Choroid plexus epithelial cell (primary cell): ENCODE measurements around the gene PI4KB.

ENCODE experiments used
- DNase-seq: peaks from one replicate; pipeline ENCODE4 v3.0.0-alpha.2; 2010; ENCODE audit warnings: low read depth
- H3K4me3 ChIP-seq: 2 replicates; pipeline ENCODE4 v1.5.1; 2011; ENCODE audit warnings: low read depth, mild to moderate bottlenecking, control low read depth, low read length, moderate library complexity
- TF ChIP-seq, protein P1 (sequence below): conservative IDR thresholded peaks from 2 replicates; pipeline ENCODE4 v1.5.1; 2011; ENCODE audit warnings: low read depth, mild to moderate bottlenecking, control low read depth, inconsistent platforms, low read length, moderate library complexity

Gene PI4KB

DNA sequence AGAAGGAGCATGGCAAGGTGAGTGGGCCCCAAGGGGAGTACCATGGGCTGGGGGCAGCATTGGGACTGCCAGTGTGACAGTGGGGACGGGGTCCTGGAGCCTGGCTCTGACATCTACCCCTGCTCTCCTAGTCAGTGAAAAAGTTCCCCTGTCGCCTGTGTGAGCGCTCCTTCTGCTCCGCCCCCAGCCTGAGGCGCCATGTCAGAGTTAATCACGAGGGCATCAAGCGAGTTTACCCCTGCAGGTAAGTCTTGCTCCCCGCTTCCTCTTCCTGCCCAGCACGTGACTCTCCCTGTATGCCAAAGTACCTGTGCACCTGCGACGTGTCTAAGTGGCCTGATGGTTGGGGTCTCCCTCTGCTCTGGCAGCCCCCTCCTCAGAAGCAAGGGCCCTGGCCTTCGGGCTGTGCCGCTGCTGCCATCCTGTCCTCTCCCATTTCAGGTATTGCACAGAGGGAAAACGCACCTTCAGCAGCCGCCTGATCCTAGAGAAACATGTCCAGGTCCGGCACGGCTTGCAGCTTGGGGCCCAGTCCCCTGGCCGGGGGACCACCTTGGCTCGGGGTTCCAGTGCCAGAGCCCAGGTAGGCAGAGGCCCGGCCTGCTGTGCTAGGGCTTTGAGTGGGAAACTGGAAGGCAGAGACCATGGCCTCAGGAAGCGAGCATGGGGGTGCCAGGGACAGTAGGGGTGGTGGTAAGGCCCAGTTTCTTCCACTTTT is 37.1 kb downstream of the PI4KB start:
- no peak for DNase-seq
- H3K4me3 ChIP-seq, result no peak overlapping the region
- TF ChIP-seq, protein P1, sequence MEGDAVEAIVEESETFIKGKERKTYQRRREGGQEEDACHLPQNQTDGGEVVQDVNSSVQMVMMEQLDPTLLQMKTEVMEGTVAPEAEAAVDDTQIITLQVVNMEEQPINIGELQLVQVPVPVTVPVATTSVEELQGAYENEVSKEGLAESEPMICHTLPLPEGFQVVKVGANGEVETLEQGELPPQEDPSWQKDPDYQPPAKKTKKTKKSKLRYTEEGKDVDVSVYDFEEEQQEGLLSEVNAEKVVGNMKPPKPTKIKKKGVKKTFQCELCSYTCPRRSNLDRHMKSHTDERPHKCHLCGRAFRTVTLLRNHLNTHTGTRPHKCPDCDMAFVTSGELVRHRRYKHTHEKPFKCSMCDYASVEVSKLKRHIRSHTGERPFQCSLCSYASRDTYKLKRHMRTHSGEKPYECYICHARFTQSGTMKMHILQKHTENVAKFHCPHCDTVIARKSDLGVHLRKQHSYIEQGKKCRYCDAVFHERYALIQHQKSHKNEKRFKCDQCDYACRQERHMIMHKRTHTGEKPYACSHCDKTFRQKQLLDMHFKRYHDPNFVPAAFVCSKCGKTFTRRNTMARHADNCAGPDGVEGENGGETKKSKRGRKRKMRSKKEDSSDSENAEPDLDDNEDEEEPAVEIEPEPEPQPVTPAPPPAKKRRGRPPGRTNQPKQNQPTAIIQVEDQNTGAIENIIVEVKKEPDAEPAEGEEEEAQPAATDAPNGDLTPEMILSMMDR, result no peak

GRCh38 chr1:151289080-151289935 is 37.9 kb downstream of the PI4KB start:
- DNase-seq, result no peak
- TF ChIP-seq, protein P1, result no peak
- no peak overlapping the region for H3K4me3 ChIP-seq

GRCh38 chr1:151288502-151288901 is 38.7 kb downstream of the PI4KB start:
- no peak for DNase-seq
- H3K4me3 ChIP-seq, result no peak overlapping the region
- TF ChIP-seq, protein P1, result no peak

DNA sequence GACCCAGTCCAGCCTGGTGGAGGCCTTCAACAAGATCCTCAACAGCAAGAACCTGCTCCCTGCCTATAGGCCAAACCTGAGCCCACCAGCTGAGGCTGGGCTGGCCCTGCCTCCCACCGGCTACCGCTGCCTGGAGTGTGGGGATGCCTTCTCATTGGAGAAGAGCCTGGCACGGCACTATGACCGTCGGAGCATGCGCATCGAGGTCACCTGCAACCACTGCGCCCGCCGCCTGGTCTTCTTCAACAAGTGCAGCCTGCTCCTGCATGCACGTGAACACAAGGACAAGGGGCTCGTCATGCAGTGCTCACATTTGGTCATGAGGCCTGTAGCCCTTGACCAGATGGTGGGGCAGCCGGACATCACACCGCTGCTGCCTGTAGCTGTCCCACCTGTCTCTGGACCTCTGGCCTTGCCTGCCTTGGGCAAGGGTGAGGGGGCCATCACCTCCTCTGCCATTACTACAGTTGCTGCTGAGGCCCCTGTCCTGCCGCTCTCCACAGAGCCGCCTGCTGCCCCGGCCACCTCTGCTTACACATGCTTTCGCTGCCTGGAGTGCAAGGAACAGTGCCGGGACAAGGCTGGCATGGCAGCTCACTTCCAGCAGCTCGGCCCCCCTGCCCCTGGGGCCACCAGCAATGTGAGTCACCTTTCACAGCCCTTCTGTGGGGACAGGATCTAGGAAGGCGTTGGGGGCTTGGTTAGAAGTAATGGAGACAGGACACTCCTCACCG is 39.3 kb downstream of the PI4KB start:
- TF ChIP-seq, protein P1, result no peak
- DNase-seq, result no peak
- no peak overlapping the region for H3K4me3 ChIP-seq

GRCh38 chr1:151287341-151287699 is 39.9 kb downstream of the PI4KB start:
- no peak overlapping the region for H3K4me3 ChIP-seq
- TF ChIP-seq, protein P1, result no peak
- no peak for DNase-seq

- TF ChIP-seq, protein P1, result no peak
- DNase-seq, result no peak
- H3K4me3 ChIP-seq, result no peak overlapping the region
These were observed 40.4 kb downstream of the PI4KB start for GRCh38 chr1:151286619-151287340.
